NCI-H2029 treated with DMSO at 0.1 percent for 48 hours (cell line): ENCODE measurements around the gene HYI.

Source experiments
- DNase-seq: peaks from one replicate; lab custom pipeline; 2025; lab: John Stamatoyannopoulos, UW

The HYI gene

GRCh38 chr1:43444151-43444828, 9.4 kb downstream of the HYI start:
- no peak for DNase-seq

- DNase-seq: no peak
Measured at GRCh38 chr1:43443197-43443946, 10.4 kb downstream of the HYI start.

GRCh38 chr1:43442756-43443155, 11.0 kb downstream of the HYI start:
- no peak for DNase-seq

GRCh38 chr1:43441894-43442637, 11.7 kb downstream of the HYI start:
- no peak for DNase-seq

- DNase-seq: no peak
Measured at GRCh38 chr1:43441166-43441893, 12.4 kb downstream of the HYI start.

GRCh38 chr1:43440358-43440757, 13.4 kb downstream of the HYI start:
- no peak for DNase-seq

GRCh38 chr1:43439781-43440180, 13.9 kb downstream of the HYI start:
- DNase-seq: no peak

- no peak for DNase-seq
Measured at GRCh38 chr1:43438953-43439581, 14.7 kb downstream of the HYI start.

GRCh38 chr1:43438576-43438952, 15.2 kb downstream of the HYI start:
- DNase-seq: no peak

GRCh38 chr1:43438006-43438405, 15.7 kb downstream of the HYI start:
- DNase-seq: no peak

- DNase-seq: no peak
Measured at GRCh38 chr1:43437031-43437973, 16.4 kb downstream of the HYI start.

GRCh38 chr1:43436371-43436770, 17.4 kb downstream of the HYI start:
- no peak for DNase-seq

- DNase-seq: no peak
Measured at GRCh38 chr1:43435146-43436145, 18.3 kb downstream of the HYI start.

GRCh38 chr1:43434256-43434655, 19.5 kb downstream of the HYI start:
- DNase-seq: no peak

GRCh38 chr1:43432907-43433306, 20.8 kb downstream of the HYI start:
- no peak for DNase-seq

- DNase-seq: no peak
Measured at GRCh38 chr1:43432171-43432860, 21.4 kb downstream of the HYI start.

- no peak for DNase-seq
Measured at GRCh38 chr1:43431676-43432075, 22.1 kb downstream of the HYI start.

GRCh38 chr1:43430831-43431230, 22.9 kb downstream of the HYI start:
- no peak for DNase-seq

GRCh38 chr1:43427941-43428340, 25.8 kb downstream of the HYI start:
- no peak for DNase-seq
